Measurements from ENCODE around the gene PLBD2.

DNA sequence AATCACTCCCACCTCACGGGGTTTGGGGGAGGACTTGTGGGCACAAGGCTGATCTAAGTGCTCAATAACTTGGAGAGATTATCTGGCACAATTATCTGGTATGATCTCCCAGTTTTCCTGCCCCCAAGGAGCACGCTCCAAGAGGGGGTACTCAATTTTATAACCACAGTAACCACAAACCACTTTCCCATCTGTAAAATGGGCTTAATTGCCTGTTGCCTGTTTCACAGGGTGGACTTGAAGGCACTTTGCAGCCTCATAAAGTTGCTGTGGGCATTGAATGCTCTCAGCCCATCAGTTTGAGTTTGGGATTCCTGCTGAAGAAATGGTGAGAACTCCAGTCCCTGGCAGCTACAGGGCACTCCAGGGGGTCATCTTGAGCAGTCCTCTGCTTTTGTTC lies 27.9 kb upstream of the PLBD2 start:
- no peak for TF ChIP-seq CTCF (IDR thresholded peaks at IDR 0.05; ENCODE audit: low read depth, low read length, missing input control)
- no peak for TF ChIP-seq YY1 (IDR thresholded peaks at IDR 0.05)
- TF ChIP-seq TAF1 (conservative IDR thresholded peaks at IDR 0.05): no peak
- no peak for TF ChIP-seq RAD21 (IDR thresholded peaks at IDR 0.05)
- no peak for TF ChIP-seq JUND (IDR thresholded peaks at IDR 0.05)
- TF ChIP-seq, protein P1, sequence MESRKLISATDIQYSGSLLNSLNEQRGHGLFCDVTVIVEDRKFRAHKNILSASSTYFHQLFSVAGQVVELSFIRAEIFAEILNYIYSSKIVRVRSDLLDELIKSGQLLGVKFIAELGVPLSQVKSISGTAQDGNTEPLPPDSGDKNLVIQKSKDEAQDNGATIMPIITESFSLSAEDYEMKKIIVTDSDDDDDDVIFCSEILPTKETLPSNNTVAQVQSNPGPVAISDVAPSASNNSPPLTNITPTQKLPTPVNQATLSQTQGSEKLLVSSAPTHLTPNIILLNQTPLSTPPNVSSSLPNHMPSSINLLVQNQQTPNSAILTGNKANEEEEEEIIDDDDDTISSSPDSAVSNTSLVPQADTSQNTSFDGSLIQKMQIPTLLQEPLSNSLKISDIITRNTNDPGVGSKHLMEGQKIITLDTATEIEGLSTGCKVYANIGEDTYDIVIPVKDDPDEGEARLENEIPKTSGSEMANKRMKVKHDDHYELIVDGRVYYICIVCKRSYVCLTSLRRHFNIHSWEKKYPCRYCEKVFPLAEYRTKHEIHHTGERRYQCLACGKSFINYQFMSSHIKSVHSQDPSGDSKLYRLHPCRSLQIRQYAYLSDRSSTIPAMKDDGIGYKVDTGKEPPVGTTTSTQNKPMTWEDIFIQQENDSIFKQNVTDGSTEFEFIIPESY (IDR thresholded peaks at IDR 0.05): no peak
- TF ChIP-seq, protein P2, sequence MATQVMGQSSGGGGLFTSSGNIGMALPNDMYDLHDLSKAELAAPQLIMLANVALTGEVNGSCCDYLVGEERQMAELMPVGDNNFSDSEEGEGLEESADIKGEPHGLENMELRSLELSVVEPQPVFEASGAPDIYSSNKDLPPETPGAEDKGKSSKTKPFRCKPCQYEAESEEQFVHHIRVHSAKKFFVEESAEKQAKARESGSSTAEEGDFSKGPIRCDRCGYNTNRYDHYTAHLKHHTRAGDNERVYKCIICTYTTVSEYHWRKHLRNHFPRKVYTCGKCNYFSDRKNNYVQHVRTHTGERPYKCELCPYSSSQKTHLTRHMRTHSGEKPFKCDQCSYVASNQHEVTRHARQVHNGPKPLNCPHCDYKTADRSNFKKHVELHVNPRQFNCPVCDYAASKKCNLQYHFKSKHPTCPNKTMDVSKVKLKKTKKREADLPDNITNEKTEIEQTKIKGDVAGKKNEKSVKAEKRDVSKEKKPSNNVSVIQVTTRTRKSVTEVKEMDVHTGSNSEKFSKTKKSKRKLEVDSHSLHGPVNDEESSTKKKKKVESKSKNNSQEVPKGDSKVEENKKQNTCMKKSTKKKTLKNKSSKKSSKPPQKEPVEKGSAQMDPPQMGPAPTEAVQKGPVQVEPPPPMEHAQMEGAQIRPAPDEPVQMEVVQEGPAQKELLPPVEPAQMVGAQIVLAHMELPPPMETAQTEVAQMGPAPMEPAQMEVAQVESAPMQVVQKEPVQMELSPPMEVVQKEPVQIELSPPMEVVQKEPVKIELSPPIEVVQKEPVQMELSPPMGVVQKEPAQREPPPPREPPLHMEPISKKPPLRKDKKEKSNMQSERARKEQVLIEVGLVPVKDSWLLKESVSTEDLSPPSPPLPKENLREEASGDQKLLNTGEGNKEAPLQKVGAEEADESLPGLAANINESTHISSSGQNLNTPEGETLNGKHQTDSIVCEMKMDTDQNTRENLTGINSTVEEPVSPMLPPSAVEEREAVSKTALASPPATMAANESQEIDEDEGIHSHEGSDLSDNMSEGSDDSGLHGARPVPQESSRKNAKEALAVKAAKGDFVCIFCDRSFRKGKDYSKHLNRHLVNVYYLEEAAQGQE (IDR thresholded peaks at IDR 0.05): no peak
- TF ChIP-seq MAX (IDR thresholded peaks at IDR 0.05): no peak
- TF ChIP-seq FOXA1 (IDR thresholded peaks at IDR 0.05): no peak
- no peak for TF ChIP-seq HNF4G (IDR thresholded peaks at IDR 0.05)
- TF ChIP-seq ATF3 (IDR thresholded peaks at IDR 0.05): no peak
- TF ChIP-seq SP1 (IDR thresholded peaks at IDR 0.05): no peak
- TF ChIP-seq HNF4A (conservative IDR thresholded peaks at IDR 0.05): no peak
